Esophagus squamous epithelium (tissue), 4 donors: Measurements from ENCODE around the gene CUBN.

Experiments
- CTCF ChIP-seq, 6 experiments: fragments of 450-650 bp in 4 of 6; fragments of 200-600 bp in 2 of 6; sonication (generic) in 2 of 6; IDR thresholded peaks; one replicate each; pipeline ENCODE4 v1.5.1; 2016 to 2019; ENCODE audit warnings: antibody characterized with exemption in 6 of 6, mild to moderate bottlenecking in 4 of 6, moderate library complexity in 4 of 6
- POLR2A ChIP-seq, 4 donors: fragments of 450-650 bp; IDR thresholded peaks; one replicate each; pipeline ENCODE4 v1.6.1; 2017; ENCODE audit warnings: antibody characterized with exemption in 4 of 4, mild to moderate bottlenecking in 4 of 4, moderate library complexity in 3 of 4

GRCh38 chr10:17068953-17069352 is 60.7 kb downstream of the CUBN start:
- no peak for TF ChIP-seq CTCF (IDR thresholded peaks at IDR 0.05)
- no peak for TF ChIP-seq POLR2A (IDR thresholded peaks at IDR 0.05)
